ENCODE measurements around the gene MCFD2.

DNA sequence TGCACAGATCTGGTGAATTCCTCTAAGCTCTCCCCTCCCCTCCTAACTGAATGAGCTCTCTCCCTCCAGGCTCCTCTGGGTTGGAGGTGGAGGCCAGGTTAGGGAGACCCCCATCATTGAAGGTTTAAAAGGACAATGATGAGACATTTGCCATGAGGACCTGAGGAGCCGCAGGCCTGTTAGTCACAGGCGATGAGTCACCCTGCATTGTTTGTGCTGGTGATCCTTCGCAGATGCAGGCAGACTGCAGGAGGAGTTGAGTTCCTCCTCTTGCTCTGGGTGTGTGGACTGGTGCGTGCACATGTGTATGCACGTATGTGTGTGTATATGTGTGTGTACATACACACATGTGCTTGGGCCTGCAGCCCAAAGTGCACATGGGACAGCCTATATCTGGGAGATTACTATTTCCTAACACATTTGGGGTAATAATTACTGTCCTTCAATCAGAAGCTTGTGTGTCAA lies 42.0 kb downstream of the MCFD2 start:
- no peak for TF ChIP-seq POLR2A (IDR thresholded peaks at IDR 0.05)
- TF ChIP-seq CTCF (IDR thresholded peaks at IDR 0.05) = no peak
